ENCODE measurements around the gene TMEM178A.
"Not testable (repeated sequence)": the region's sequence is repeated elsewhere in the genome, so short reads cannot be mapped to it uniquely, and the experiment has no call there.

GRCh38 chr2:39656215-39656614 is 9.5 kb upstream of the TMEM178A start:
- TF ChIP-seq CTCF, POLR2A (IDR thresholded peaks at IDR 0.05): not testable (repeated sequence)
